Prostate gland (tissue), 2 donors: ENCODE measurements around the gene TBC1D14.

ENCODE experiments used
- POLR2AphosphoS5 ChIP-seq: sonication (generic); formaldehyde crosslinking; IDR thresholded peaks from one replicate; pipeline ENCODE4 v1.6.1; 2017; ENCODE audit warnings: antibody characterized with exemption
- TF ChIP-seq, protein P1 (sequence below), 4 experiments: fragments of 200-600 bp in 2 of 4; fragments of 450-650 bp in 2 of 4; sonication (generic) in 2 of 4; IDR thresholded peaks; 1 replicate in 3 of 4; 2 replicates in 1 of 4; pipeline ENCODE4 v1.5.1; 2016 to 2019; ENCODE audit warnings: antibody characterized with exemption in 4 of 4, mild to moderate bottlenecking in 2 of 4, moderate library complexity in 2 of 4

DNA sequence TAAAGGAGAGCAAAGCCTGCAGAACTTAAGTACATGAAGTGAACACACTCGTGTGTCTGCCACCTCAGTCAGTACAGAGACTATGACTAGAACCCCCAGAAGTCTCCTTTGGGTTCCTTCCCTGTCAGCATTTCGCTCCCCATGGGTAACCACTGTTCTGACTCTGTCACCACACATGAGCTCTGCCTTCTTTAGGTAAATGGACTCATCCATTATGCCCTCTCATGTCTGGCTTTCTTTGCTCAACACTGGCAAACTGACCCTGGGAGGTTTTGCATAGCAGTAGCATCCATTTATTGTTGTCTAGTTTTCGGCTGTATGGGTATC, 38.5 kb downstream of the TBC1D14 start:
- TF ChIP-seq, protein P1, sequence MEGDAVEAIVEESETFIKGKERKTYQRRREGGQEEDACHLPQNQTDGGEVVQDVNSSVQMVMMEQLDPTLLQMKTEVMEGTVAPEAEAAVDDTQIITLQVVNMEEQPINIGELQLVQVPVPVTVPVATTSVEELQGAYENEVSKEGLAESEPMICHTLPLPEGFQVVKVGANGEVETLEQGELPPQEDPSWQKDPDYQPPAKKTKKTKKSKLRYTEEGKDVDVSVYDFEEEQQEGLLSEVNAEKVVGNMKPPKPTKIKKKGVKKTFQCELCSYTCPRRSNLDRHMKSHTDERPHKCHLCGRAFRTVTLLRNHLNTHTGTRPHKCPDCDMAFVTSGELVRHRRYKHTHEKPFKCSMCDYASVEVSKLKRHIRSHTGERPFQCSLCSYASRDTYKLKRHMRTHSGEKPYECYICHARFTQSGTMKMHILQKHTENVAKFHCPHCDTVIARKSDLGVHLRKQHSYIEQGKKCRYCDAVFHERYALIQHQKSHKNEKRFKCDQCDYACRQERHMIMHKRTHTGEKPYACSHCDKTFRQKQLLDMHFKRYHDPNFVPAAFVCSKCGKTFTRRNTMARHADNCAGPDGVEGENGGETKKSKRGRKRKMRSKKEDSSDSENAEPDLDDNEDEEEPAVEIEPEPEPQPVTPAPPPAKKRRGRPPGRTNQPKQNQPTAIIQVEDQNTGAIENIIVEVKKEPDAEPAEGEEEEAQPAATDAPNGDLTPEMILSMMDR (IDR thresholded peaks at IDR 0.05), result no peak
- no peak for TF ChIP-seq POLR2AphosphoS5
